GM10248 (cell line): ENCODE results near the gene S100PBP.
A peak's percentile ranks its signal among the peaks of the same experiment; 100 is the strongest.

Experiments
- CTCF ChIA-PET: fragments of 300-600 bp; sonication (Branson Sonifier 250); formaldehyde crosslinking; extraction: SDS; loops from one replicate; lab custom pipeline; 2021; ENCODE audit warnings: antibody characterized with exemption; lab: Yijun Ruan, JAX
- POLR2A ChIA-PET: fragments of 350-650 bp; sonication (Branson Sonifier 250); formaldehyde crosslinking; extraction: SDS; loops from one replicate; lab custom pipeline; 2020; ENCODE audit warnings: antibody characterized with exemption; lab: Yijun Ruan, JAX
- DNase-seq: peaks from one replicate; pipeline ENCODE4 v3.0.0; 2012; ENCODE audit errors: extremely low spot score
- TF ChIP-seq, protein P1 (sequence below): IDR thresholded peaks from 2 replicates; pipeline ENCODE4 v1.5.1; 2012; ENCODE audit warnings: mild to moderate bottlenecking, low read depth; ENCODE audit errors: extremely low read depth, missing control alignments, control extremely low read depth

S100PBP gene

DNA sequence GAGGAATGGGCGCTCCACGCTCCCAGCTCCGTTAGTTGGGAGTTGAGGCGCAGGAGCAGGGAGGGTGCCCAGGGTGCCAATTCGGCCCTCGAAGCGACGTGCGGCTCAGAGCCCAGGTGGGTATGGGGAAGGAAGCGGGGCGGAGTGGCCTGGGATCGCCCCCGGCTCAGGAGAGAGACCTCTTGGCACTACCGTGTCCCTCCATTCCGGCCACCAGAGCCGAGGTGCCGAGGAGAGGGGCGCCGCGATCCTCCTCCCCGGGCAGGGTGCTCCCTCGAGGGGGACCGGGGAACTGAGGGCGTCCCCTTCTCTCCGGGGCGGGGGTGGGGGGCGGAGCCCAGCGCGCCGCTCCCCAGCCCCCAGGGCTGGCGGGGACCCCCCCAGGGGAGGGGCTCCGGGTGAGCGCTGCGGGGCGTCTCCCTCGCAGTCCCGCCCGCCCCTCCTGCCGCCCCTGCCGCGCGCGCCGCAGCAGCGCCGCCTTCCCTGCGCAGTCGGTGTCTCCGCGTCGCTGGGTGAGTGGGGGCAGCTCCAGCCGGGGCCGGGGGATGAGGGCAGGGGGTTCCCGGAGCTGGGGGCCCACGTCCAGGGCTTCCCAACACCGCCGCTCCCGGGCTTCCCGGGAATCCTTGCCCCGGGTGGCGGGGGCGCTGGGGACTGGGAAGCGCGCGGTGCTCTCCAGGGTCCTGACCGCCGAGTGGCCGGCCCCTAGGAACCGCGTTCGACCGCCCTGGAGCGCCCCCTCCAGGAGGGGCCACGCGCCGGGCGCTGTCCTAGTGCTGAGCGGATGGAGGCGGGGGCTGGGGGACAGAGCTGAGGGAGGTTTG lies 68.8 kb downstream of the S100PBP start, which contains the start of gene HPCA:
Gene HPCA, plus strand, starts transcription at position 488 of the 824 bp plus-strand sequence. CDS start 2,408 bp downstream, outside the sequence.
- DNase-seq = peak; percentile 70
- CTCF ChIA-PET = interaction anchor here (0.9 to 3.7 kb wide), 6 partner anchors 10 to 144 kb away, joined by 3 to 28 read pairs (median 4); no protein-coding TSS in a partner anchor
- POLR2A ChIA-PET = no interaction called here
- TF ChIP-seq, protein P1, sequence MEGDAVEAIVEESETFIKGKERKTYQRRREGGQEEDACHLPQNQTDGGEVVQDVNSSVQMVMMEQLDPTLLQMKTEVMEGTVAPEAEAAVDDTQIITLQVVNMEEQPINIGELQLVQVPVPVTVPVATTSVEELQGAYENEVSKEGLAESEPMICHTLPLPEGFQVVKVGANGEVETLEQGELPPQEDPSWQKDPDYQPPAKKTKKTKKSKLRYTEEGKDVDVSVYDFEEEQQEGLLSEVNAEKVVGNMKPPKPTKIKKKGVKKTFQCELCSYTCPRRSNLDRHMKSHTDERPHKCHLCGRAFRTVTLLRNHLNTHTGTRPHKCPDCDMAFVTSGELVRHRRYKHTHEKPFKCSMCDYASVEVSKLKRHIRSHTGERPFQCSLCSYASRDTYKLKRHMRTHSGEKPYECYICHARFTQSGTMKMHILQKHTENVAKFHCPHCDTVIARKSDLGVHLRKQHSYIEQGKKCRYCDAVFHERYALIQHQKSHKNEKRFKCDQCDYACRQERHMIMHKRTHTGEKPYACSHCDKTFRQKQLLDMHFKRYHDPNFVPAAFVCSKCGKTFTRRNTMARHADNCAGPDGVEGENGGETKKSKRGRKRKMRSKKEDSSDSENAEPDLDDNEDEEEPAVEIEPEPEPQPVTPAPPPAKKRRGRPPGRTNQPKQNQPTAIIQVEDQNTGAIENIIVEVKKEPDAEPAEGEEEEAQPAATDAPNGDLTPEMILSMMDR = peak; percentile 59

DNA sequence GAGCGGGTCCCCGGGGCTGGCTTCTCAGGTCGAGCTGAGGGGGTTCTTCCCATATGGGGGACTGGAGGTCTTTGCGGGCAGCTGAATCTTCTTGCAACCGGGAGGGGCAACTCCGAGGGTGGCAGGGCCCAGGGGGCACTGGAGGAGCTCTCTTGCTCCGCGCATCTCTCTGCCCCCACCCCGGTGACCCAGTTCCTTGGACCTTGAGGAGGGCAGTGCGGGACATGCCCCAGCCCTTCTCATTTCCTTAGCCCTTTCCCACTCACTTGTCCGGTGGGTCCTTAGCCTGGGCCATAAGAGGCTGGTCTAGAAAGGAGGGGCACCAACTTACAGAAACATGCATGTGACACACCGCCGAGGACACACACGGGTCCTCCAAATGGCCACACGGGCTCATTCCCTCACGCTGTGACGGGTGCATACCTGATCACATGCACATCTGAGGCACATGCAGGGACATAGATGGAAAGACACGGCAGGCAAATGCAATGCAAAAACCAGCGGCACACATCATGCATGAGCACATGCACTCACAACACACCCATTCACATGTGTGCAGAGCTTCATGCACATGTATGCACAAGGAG lies 69.5 kb downstream of the S100PBP start:
- ChIA-PET POLR2A (no interaction called here), CTCF (interaction anchor here (0.9 to 3.7 kb wide), 5 partner anchors 10 to 143 kb away, joined by 3 to 28 read pairs (median 4); no protein-coding TSS in a partner anchor)
- no peak for DNase-seq
- TF ChIP-seq, protein P1 = no peak

DNA sequence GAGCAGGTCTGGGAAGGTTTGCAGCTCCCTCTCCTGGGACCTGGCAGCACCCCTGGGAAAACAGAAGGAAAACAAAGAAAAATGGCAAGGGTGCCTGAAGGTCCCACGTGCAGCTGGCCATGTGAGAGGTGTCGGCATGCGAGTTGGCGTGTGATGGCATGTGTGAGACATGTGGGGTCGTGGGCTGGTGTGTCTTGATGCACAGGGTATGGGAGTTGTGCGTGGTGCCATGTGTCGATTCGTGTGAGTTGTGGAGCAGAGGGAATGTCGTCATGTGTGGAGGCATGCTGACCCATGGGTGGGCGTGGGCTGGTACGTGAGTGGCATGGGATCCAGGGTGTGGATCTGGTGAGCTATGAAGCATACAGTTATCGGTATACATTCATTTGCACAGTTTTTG lies 70.2 kb downstream of the S100PBP start:
- TF ChIP-seq, protein P1 = no peak
- ChIA-PET CTCF (interaction anchor here (1.1 to 3.7 kb wide), 3 partner anchors 9 to 12 kb away, joined by 3 to 28 read pairs (median 10); no protein-coding TSS in a partner anchor), POLR2A (no interaction called here)
- no peak for DNase-seq

DNA sequence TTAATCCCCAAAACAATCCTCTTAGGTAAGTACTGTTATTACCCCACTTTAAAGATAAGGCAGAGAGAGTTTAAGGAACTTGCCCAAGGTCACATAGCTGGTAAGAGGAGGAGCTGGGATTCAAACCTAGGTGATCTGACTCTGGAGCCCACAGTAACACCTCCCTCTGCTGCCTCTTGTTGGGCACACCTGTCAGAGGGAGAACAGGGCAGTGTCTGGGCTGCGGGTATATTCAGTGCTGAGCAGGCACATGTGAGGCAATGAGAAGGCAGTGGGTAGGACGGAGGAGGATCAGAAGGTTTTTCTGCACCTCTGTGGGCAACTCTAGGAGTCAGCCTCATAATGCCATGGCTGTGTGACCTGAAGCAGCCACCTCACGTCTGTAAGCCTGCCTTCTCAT lies 70.7 kb downstream of the S100PBP start:
- TF ChIP-seq, protein P1 = no peak
- POLR2A ChIA-PET = no interaction called here
- no peak for DNase-seq
- CTCF ChIA-PET = interaction anchor here (1.1 to 3.7 kb wide), 4 partner anchors 9 to 12 kb away, joined by 3 to 28 read pairs (median 8); no protein-coding TSS in a partner anchor

DNA sequence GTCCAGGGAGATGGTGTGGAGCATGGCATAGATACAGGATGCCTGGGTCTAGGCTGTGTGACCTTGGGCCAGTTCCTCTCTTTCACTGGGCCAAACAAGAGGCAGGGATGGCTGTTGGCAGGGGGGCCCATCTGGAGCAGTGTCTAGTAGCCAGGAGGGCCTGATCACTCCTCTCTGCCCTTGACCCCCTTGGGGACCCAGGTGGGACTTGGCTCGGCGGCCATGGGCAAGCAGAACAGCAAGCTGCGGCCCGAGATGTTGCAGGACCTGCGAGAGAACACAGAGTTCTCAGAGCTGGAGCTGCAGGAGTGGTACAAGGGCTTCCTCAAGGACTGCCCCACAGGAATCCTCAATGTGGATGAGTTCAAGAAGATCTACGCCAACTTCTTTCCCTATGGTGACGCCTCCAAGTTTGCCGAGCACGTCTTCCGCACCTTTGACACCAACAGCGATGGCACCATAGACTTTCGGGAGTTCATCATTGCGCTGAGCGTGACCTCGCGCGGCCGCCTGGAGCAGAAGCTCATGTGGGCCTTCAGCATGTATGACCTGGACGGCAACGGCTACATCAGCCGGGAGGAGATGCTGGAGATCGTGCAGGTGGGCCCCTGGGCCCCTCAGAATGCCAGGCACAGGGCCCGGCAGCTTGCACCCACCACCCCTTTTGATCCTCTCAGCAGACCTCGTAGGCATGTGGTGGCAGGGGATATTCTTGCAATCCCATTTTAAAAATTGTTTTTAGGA lies 71.4 kb downstream of the S100PBP start:
- POLR2A ChIA-PET = no interaction called here
- TF ChIP-seq, protein P1 = no peak
- CTCF ChIA-PET = interaction anchor here (1.1 to 2.6 kb wide), 3 partner anchors 8 to 176 kb away, joined by 3 to 8 read pairs (median 6); no protein-coding TSS in a partner anchor
- DNase-seq = no peak
